GM13977 (cell line): ENCODE results near the gene BEGAIN.

Experiments
- DNase-seq: peaks from one replicate; pipeline ENCODE4 v3.0.0; 2012; ENCODE audit warnings: low spot score
- CTCF ChIP-seq: IDR thresholded peaks from 2 replicates; pipeline ENCODE4 v1.5.1; 2012; ENCODE audit warnings: mild to moderate bottlenecking, control low read depth; ENCODE audit not compliant: insufficient read depth; ENCODE audit errors: extremely low read depth, missing control alignments
- in situ Hi-C: fragments of 300-500 bp; cut with MboI; formaldehyde crosslinking; loops from one replicate; pipeline ENCODE4 v1.12.0; 2022; ENCODE audit warnings: low sequenced_read_pairs, low pct_unique_long_range_greater_than_20kb, mixed read lengths, inconsistent platforms; ENCODE audit not compliant: unreplicated experiment

The BEGAIN gene

DNA sequence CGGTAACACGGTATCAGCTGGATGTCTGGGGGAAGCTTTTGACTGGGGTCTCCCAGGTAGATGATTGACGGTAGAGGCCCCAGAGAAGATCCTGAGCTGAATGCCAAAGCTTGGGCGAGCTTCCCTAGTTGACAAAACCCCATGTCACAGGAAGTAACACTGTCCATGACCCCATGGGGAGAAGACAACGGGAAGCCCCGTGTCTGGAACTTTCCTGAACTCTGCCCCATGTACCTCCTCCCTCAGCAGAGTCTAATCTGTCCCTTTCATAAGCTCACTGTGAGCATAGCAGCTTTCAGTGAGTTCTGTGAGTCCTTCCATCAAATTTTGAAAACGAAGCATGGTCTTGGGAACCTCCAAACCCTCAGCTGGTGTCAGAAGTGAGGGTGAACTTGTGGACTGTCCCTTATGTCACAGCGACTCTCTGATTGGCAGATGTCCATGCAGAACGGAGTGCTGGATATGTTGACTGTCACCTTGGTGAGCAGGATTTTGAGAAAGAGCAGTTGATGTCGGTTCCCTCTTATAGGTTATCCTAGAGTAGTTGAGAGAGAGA is 29.7 kb upstream of the BEGAIN start:
- no peak for TF ChIP-seq CTCF
- in situ Hi-C loops: no loop called here
- DNase-seq: no peak

DNA sequence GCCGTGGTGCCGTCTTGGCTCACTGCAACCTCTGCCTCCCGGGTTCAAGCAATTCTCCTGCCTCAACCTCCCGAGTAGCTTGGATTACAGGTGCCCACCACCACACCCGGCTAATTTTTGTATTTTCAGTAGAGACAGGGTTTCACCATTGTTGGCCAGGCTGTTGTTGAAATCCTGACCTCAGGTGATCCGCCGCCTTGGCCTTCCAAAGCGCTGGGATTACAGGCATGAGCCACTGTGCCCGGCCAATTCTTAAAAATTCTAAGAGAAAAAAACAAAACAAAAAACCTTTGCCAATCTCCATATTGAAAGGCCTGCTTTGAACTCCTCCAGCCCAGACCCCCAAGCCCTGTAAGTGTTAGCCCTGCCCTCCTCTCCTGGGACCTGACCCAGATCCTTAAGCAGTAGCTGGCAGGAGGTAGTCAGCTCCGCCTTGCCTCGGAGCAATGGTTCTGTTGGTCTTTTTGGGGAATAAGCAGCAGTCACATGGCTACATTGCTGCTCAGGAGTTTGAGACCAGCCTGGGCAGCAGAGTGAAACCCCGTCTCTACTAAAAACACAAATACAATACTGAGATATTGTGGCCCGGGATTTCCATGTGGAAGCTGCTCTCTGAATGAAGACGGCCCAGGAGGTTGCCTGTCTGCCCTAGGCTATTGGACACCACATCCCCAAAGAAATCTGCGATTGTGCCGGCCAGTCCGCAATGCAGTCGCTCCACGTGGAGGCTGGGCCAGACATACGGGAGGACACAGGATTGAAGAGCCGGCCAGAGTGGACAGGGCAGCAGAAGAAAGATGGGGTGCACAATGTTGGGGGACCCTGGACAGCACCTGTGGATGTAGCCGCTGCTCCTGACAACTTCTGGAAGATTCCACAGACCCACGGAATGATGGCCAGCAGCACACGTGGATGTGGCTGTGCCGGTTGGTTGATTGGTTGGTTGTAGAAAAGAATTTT is 28.8 kb upstream of the BEGAIN start:
- no peak for TF ChIP-seq CTCF
- no peak for DNase-seq
- in situ Hi-C loops: no loop called here

DNA sequence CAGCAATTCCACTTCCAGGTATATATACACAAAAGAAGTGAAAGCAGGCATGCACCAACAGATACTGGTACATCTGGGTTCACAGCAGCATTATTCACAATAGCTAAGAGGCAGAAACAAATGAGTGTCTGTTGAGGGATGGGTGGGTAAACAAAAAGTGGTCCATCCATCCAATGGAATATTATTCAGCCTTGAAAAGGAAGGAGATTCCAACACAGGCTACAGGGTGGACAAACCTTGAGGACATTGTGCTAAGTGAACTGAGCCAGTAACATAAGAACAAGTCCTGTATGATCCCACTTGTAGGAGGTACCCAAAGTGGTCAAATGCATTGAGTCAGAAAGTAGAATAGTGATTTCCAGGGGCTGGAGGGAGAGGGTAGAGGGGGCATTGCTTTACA is 27.6 kb upstream of the BEGAIN start:
- DNase-seq: no peak
- TF ChIP-seq CTCF: no peak
- in situ Hi-C loops: no loop called here

DNA sequence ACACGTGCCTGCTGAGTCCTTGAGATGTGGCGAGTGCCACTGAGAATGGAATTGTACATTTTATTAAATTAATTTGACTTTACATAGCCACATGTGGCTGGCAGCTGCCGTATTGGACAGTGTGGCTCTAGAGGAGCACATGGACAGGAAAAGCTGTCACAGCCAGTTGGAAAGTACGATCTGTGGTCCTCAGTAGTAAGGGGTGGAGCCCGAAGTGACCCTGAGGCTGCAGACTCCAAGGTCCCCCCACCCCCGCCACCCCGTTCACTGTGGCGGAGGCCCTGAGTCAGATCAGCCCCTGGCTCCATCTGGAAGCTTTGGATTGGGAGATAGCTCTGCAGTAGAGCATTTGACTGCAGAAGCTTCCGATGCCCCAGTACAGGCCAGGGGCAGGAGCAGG is 25.8 kb upstream of the BEGAIN start:
- TF ChIP-seq CTCF: no peak
- no peak for DNase-seq
- in situ Hi-C loops: no loop called here

DNA sequence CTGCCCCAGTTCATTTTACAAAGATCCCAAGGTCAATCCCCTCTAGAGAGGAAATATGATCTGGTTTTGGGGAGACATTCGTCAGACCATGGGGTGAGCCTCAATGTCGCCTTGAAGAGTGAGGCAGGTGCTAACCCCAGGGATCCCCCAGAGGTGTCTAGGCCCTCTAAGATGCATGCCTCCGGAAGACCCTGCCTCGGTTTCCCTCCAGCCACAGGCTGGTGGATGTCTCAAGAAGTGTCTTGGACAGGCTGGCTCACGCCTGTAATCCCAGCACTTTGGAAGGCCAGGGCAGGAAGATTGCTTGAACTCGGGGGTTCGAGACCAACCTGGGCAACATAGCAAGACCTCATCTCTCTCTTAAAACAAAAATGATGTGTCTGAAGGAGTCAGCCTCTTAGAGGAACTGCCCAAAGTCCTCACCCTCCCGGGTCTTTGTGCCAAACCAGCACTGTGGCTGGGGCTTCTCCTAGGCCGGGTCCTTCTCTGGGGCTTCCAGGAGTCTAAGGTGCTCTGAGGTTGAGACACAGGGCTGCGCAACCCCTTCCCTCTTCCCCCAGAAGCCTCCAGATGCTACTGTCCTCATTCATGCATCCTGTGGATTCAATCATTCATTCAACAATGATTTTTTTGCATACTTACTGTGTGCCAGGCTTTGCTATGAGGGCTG is 24.7 kb upstream of the BEGAIN start:
- no peak for DNase-seq

More for the DNA sequence above, 24.7 kb upstream of the BEGAIN start:
- TF ChIP-seq CTCF: no peak
- in situ Hi-C loops: no loop called here
